Adrenal gland (tissue), 5 donors: ENCODE results near the gene CAPN5.

Source experiments
- CTCF ChIP-seq, 6 experiments: fragments of 450-650 bp in 4 of 6; fragments of 200-600 bp in 2 of 6; sonication (generic) in 1 of 6; IDR thresholded peaks; 1 replicate in 5 of 6; 2 replicates in 1 of 6; pipeline versions ENCODE4 v1.5.1 to v1.8.0; 2016 to 2021; ENCODE audit warnings: antibody characterized with exemption in 6 of 6, mild to moderate bottlenecking in 2 of 6, moderate library complexity in 1 of 6
- POLR2A ChIP-seq, 2 donors: fragments of 450-650 bp; IDR thresholded peaks; one replicate each; pipeline ENCODE4 v1.6.1; 2017; ENCODE audit warnings: antibody characterized with exemption in 2 of 2, mild to moderate bottlenecking in 2 of 2, moderate library complexity in 1 of 2
- donor health status: DM: no; HTN: no; CAD: no.

GRCh38 chr11:77081976-77082836 lies 15.4 kb downstream of the CAPN5 start:
- TF ChIP-seq CTCF (IDR thresholded peaks at IDR 0.05) (no peak), POLR2A (IDR thresholded peaks at IDR 0.05) (no peak)
